ENCODE results near the gene NMD3.
"Not testable (repeated sequence)": the region's sequence is repeated elsewhere in the genome, so short reads cannot be mapped to it uniquely, and the experiment has no call there.

The NMD3 gene

GRCh38 chr3:161220850-161221753 is at the start of gene NMD3:
Gene NMD3, plus strand, starts transcription at chr3:161221311. Its CDS starts 703 bp downstream, at chr3:161222014.
- TF ChIP-seq, protein P1, sequence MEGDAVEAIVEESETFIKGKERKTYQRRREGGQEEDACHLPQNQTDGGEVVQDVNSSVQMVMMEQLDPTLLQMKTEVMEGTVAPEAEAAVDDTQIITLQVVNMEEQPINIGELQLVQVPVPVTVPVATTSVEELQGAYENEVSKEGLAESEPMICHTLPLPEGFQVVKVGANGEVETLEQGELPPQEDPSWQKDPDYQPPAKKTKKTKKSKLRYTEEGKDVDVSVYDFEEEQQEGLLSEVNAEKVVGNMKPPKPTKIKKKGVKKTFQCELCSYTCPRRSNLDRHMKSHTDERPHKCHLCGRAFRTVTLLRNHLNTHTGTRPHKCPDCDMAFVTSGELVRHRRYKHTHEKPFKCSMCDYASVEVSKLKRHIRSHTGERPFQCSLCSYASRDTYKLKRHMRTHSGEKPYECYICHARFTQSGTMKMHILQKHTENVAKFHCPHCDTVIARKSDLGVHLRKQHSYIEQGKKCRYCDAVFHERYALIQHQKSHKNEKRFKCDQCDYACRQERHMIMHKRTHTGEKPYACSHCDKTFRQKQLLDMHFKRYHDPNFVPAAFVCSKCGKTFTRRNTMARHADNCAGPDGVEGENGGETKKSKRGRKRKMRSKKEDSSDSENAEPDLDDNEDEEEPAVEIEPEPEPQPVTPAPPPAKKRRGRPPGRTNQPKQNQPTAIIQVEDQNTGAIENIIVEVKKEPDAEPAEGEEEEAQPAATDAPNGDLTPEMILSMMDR (conservative IDR thresholded peaks at IDR 0.05), result no peak
- H3K27ac ChIP-seq, result peak within 1 kb of the TSS; percentile 88

GRCh38 chr3:161171639-161172552 is 49.2 kb upstream of the NMD3 start:
- no peak overlapping the region for H3K27ac ChIP-seq
- TF ChIP-seq, protein P1 (conservative IDR thresholded peaks at IDR 0.05), result peak; percentile 59

- H3K27ac ChIP-seq, result no peak overlapping the region
- TF ChIP-seq, protein P1 (conservative IDR thresholded peaks at IDR 0.05), result no peak
These were observed 45.6 kb upstream of the NMD3 start for GRCh38 chr3:161175506-161175905.

DNA sequence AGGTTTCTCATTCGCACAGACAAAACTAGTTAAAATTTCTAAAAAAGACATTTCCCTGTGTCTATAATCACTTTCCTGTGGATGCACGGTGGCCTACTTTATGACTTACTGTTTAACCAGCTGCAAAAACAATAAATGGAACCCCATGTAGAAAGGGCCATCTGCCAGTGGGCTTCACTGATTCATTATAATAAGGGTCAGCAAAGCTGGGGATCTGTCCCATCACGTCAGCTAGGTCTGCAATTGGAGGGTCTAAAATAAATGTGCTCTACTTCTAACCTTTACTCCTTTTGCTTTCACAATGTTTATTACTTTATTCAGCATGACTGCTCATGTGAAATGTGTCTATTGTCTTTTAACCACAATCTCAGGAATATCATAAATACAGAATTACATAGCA is 43.1 kb upstream of the NMD3 start:
- H3K27ac ChIP-seq, result no peak overlapping the region
- TF ChIP-seq, protein P1 (conservative IDR thresholded peaks at IDR 0.05), result no peak

- not testable (repeated sequence) for H3K27ac ChIP-seq
These were observed 39.7 kb upstream of the NMD3 start for GRCh38 chr3:161181371-161181770.

- TF ChIP-seq, protein P1 (conservative IDR thresholded peaks at IDR 0.05), result no peak
- no peak overlapping the region for H3K27ac ChIP-seq
These were observed 34.1 kb upstream of the NMD3 start for GRCh38 chr3:161187046-161187445.

DNA sequence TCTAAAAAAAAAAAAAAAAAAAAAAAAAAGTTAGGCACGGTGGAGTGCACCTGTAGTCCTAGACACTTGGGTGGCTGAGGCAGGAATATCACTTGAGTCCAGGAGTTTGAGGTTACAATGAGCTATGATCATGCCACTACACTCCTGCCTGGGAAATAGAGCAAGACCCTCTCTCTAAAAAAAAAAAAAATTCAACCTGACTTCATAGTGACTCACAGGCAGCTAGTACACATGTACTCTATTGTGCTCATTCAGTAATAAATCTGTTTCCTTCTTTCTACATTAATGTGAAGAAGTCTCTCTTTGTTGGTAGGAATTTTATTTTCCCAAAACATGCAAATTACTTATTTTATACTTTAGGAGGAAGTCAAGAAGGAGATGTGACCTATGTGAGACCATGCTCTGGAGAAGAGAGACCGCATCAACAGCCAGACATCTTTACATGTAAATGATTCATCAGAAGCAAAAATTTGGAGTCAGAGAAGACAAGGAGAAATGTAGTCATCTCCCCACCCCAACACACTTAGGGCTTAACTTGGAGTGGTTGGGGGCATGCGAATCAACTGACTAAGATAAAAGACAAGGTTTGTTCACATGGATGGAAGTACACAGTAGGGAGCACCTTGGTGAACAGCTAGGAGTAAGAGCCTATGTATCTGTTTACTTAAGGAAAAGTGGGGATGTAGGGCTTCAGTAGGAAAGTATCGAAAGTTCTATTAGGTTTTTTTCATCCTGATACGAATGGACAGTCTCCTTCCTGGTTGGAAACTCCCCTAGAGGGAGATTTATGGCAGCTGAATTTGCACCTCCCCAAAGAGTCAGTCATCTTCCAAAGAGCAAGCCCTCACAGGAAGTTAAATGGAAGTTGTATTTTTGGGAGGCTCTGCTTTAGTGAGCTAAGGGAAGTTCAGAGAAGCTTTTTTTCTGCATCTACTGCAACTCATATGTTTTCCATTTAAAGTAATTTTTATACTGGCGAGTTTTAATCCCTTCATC is 23.0 kb upstream of the NMD3 start:
- no peak overlapping the region for H3K27ac ChIP-seq
- TF ChIP-seq, protein P1 (conservative IDR thresholded peaks at IDR 0.05), result no peak
